T-helper 17 cell (primary cell): ENCODE data around the gene HOXD9. TPM values are rescaled to one million over a fixed set of nuclear protein-coding genes. Genes with fewer than 3 reads are reported as not detected.
A peak's percentile ranks its signal among the peaks of the same experiment; 100 is the strongest.

Experiments
- ATAC-seq: fragments of 150-1000 bp; cut with Tn5 transposase; 2 replicates; pipeline ENCODE4 v1.10.0; 2021; ENCODE audit warnings: mild to moderate bottlenecking, moderate library complexity
- DNase-seq, 3 donors: peaks; one replicate each; pipeline versions ENCODE4 v3.0.0 to v3.0.0-alpha.2; 2020 to 2021
- H3K9me3 ChIP-seq: one replicate; pipeline ENCODE4 v1.7.0; 2013; ENCODE audit warnings: low read length, mild to moderate bottlenecking; ENCODE audit not compliant: control insufficient read depth, poor library complexity, severe bottlenecking
- H3K27ac Mint-ChIP-seq: one replicate; pipeline ENCODE4 v1.8.0; 2022; ENCODE audit warnings: mild to moderate bottlenecking, moderate library complexity, mixed read lengths
- H3K27me3 Mint-ChIP-seq: one replicate; pipeline ENCODE4 v1.8.0; 2022; ENCODE audit warnings: mixed read lengths
- H3K36me3 Mint-ChIP-seq: one replicate; pipeline ENCODE4 v1.8.0; 2022; ENCODE audit warnings: low read depth, mixed read lengths
- H3K4me1 Mint-ChIP-seq: one replicate; pipeline ENCODE4 v1.8.0; 2022; ENCODE audit warnings: mild to moderate bottlenecking, mixed read lengths
- H3K4me3 Mint-ChIP-seq: one replicate; pipeline ENCODE4 v1.8.0; 2022; ENCODE audit warnings: mild to moderate bottlenecking, moderate library complexity, mixed read lengths
- total RNA-seq, 4 donors: library from RNA in 2 of 4; stranded (reverse) in 2 of 4; gene quantifications; one replicate each; pipeline ENCODE4 v1.2.3 and lab custom pipeline; 2022 to 2026

The HOXD9 gene
- total RNA-seq, 2 donors from 2014 or later: not detected

GRCh38 chr2:176081837-176082524 is 40.5 kb upstream of the HOXD9 start:
- ATAC-seq (no peak), DNase-seq (no peak)
- H3K27ac Mint-ChIP-seq: peak overlapping the region; percentile 88
- H3K4me1 Mint-ChIP-seq: peaks cover 4% of the 10 kb centered on the region
- H3K36me3 Mint-ChIP-seq: peaks cover 3% of the 10 kb centered on the region
- H3K4me3 Mint-ChIP-seq: peak overlapping the region; percentile 31
- H3K9me3 ChIP-seq: peaks cover 12% of the 10 kb centered on the region
- peaks cover 71% of the 10 kb centered on the region for H3K27me3 Mint-ChIP-seq

- peak overlapping the region; percentile 88 for H3K27ac Mint-ChIP-seq
- ATAC-seq (no peak), DNase-seq (no peak)
- peaks cover 4% of the 10 kb centered on the region for H3K36me3 Mint-ChIP-seq
- peaks cover 76% of the 10 kb centered on the region for H3K27me3 Mint-ChIP-seq
- H3K4me1 Mint-ChIP-seq: peaks cover 4% of the 10 kb centered on the region
- H3K4me3 Mint-ChIP-seq: peak overlapping the region; percentile 31
- peaks cover 12% of the 10 kb centered on the region for H3K9me3 ChIP-seq
Observed at GRCh38 chr2:176082525-176082823, 40.0 kb upstream of the HOXD9 start.

GRCh38 chr2:176082824-176083751 is 39.4 kb upstream of the HOXD9 start:
- peaks cover 81% of the 10 kb centered on the region for H3K27me3 Mint-ChIP-seq
- peak overlapping the region; percentile 66 for H3K4me3 Mint-ChIP-seq
- peaks cover 12% of the 10 kb centered on the region for H3K9me3 ChIP-seq
- ATAC-seq (no peak), DNase-seq (no peak)
- peaks cover 4% of the 10 kb centered on the region for H3K36me3 Mint-ChIP-seq
- peak overlapping the region; percentile 88 for H3K27ac Mint-ChIP-seq
- peaks cover 4% of the 10 kb centered on the region for H3K4me1 Mint-ChIP-seq

- Mint-ChIP-seq H3K27ac (peak within 1 kb of the TSS; percentile 88), H3K27me3 (peaks cover 81% of the 10 kb centered on the region), H3K36me3 (peaks cover 4% of the 10 kb centered on the region), H3K4me3 (peak within 1 kb of the TSS; percentile 66), H3K4me1 (peaks cover 7% of the 10 kb centered on the region)
- no peak for DNase-seq
- no peak for ATAC-seq
- peaks cover 6% of the 10 kb centered on the region for H3K9me3 ChIP-seq
Observed at GRCh38 chr2:176083796-176084261, 38.7 kb upstream of the HOXD9 start, which contains the start of gene EVX2. Gene EVX2 (minus strand): TSS chr2:176083962. CDS start chr2:176083776, 186 bp downstream.

- H3K4me3 Mint-ChIP-seq: peak overlapping the region; percentile 47
- H3K36me3 Mint-ChIP-seq: peaks cover 3% of the 10 kb centered on the region
- ATAC-seq: no peak
- no peak for DNase-seq
- peak overlapping the region; percentile 88 for H3K27ac Mint-ChIP-seq
- H3K9me3 ChIP-seq: peaks cover 6% of the 10 kb centered on the region
- H3K27me3 Mint-ChIP-seq: peaks cover 81% of the 10 kb centered on the region
- peaks cover 5% of the 10 kb centered on the region for H3K4me1 Mint-ChIP-seq
Observed at GRCh38 chr2:176084611-176085119, 37.9 kb upstream of the HOXD9 start.

- Mint-ChIP-seq H3K27ac (peak overlapping the region; percentile 88), H3K4me3 (peak overlapping the region; percentile 53), H3K4me1 (peaks cover 5% of the 10 kb centered on the region), H3K36me3 (peaks cover 3% of the 10 kb centered on the region), H3K27me3 (peaks cover 87% of the 10 kb centered on the region)
- peaks cover 6% of the 10 kb centered on the region for H3K9me3 ChIP-seq
- ATAC-seq (no peak), DNase-seq (no peak)
Observed at GRCh38 chr2:176085120-176085788, 37.3 kb upstream of the HOXD9 start.

- Mint-ChIP-seq H3K27ac (peak overlapping the region; percentile 88), H3K4me1 (peaks cover 5% of the 10 kb centered on the region), H3K36me3 (peaks cover 3% of the 10 kb centered on the region), H3K4me3 (peak overlapping the region; percentile 78), H3K27me3 (peaks cover 86% of the 10 kb centered on the region)
- ATAC-seq: no peak
- no peak for DNase-seq
- peaks cover 6% of the 10 kb centered on the region for H3K9me3 ChIP-seq
Observed at GRCh38 chr2:176085861-176086771, 36.4 kb upstream of the HOXD9 start.

GRCh38 chr2:176087330-176088047 is 35.0 kb upstream of the HOXD9 start:
- H3K4me1 Mint-ChIP-seq: peaks cover 8% of the 10 kb centered on the region
- peaks cover 6% of the 10 kb centered on the region for H3K36me3 Mint-ChIP-seq
- peaks cover 88% of the 10 kb centered on the region for H3K27me3 Mint-ChIP-seq
- DNase-seq (no peak), ATAC-seq (no peak)
- peaks cover 6% of the 10 kb centered on the region for H3K9me3 ChIP-seq
- H3K27ac Mint-ChIP-seq: peak overlapping the region; percentile 88
- peak overlapping the region; percentile 63 for H3K4me3 Mint-ChIP-seq

GRCh38 chr2:176088048-176088936 is 34.2 kb upstream of the HOXD9 start:
- H3K27me3 Mint-ChIP-seq: peaks cover 84% of the 10 kb centered on the region
- peaks cover 8% of the 10 kb centered on the region for H3K4me1 Mint-ChIP-seq
- H3K27ac Mint-ChIP-seq: peak overlapping the region; percentile 57
- no peak for ATAC-seq
- peaks cover 7% of the 10 kb centered on the region for H3K9me3 ChIP-seq
- DNase-seq: no peak
- peak overlapping the region; percentile 63 for H3K4me3 Mint-ChIP-seq
- peaks cover 6% of the 10 kb centered on the region for H3K36me3 Mint-ChIP-seq

GRCh38 chr2:176088937-176089842 is 33.3 kb upstream of the HOXD9 start:
- peaks cover 7% of the 10 kb centered on the region for H3K9me3 ChIP-seq
- DNase-seq (no peak), ATAC-seq (no peak)
- no peak overlapping the region for H3K4me3 Mint-ChIP-seq
- H3K27me3 Mint-ChIP-seq: peaks cover 85% of the 10 kb centered on the region
- H3K4me1 Mint-ChIP-seq: peaks cover 11% of the 10 kb centered on the region
- H3K36me3 Mint-ChIP-seq: peaks cover 6% of the 10 kb centered on the region
- peak overlapping the region; percentile 77 for H3K27ac Mint-ChIP-seq
